ENCODE data around the gene NAT14. TPM values are rescaled to one million over a fixed set of nuclear protein-coding genes. Genes with fewer than 3 reads are reported as not detected.

NAT14 gene
- polyA plus RNA-seq (2013, experiment 1 of 2) = 35.3 TPM
- 34.2 TPM for polyA plus RNA-seq (2013, experiment 2 of 2)

- peak within 1 kb of the TSS; percentile 78 for H3K4me3 ChIP-seq (ENCODE audit: low read length)
- H3K4me1 ChIP-seq (ENCODE audit: insufficient read depth, low read length) = peaks cover 24% of the 10 kb centered on the region
- WGBS = 3% methylated on average over 78 of the region's 78 CpGs
- no peaks in the 10 kb centered on the region for H3K9me3 ChIP-seq (ENCODE audit: insufficient read depth, low read depth, low read length)
- H3K36me3 ChIP-seq (ENCODE audit: insufficient read depth, low read length) = no peaks in the 10 kb centered on the region
- H3K27me3 ChIP-seq (ENCODE audit: insufficient read depth, low read length) = no peaks in the 10 kb centered on the region
- peak within 1 kb of the TSS; percentile 76 for H3K27ac ChIP-seq (ENCODE audit: low read depth, low read length)
- H3K9ac ChIP-seq (ENCODE audit: low read depth, low read length) = peak within 1 kb of the TSS; percentile 84
Measured at GRCh38 chr19:55484593-55485438, at the start of gene NAT14. Gene NAT14, plus strand, starts transcription at chr19:55485188. Its CDS starts 521 bp downstream, at chr19:55485709.

- H3K4me1 ChIP-seq (ENCODE audit: insufficient read depth, low read length) = peaks cover 5% of the 10 kb centered on the region; the same call in 1 of the 2 replicates
- peaks cover 42% of the 10 kb centered on the region for H3K27me3 ChIP-seq (ENCODE audit: insufficient read depth, low read length)
- H3K9me3 ChIP-seq (ENCODE audit: insufficient read depth, low read depth, low read length) = no peaks in the 10 kb centered on the region
- no peak overlapping the region for H3K4me3 ChIP-seq (ENCODE audit: low read length)
- no peak overlapping the region for H3K27ac ChIP-seq (ENCODE audit: low read depth, low read length)
- 37% methylated on average over 8 of the region's 8 CpGs for WGBS
- H3K36me3 ChIP-seq (ENCODE audit: insufficient read depth, low read length) = no peaks in the 10 kb centered on the region
- no peak overlapping the region for H3K9ac ChIP-seq (ENCODE audit: low read depth, low read length)
Measured at GRCh38 chr19:55436847-55437246, 48.1 kb upstream of the NAT14 start.

- no peaks in the 10 kb centered on the region for H3K9me3 ChIP-seq (ENCODE audit: insufficient read depth, low read depth, low read length)
- H3K36me3 ChIP-seq (ENCODE audit: insufficient read depth, low read length) = no peaks in the 10 kb centered on the region
- H3K4me1 ChIP-seq (ENCODE audit: insufficient read depth, low read length) = peaks cover 5% of the 10 kb centered on the region; the same call in 1 of the 2 replicates
- no peak overlapping the region for H3K4me3 ChIP-seq (ENCODE audit: low read length)
- no peak overlapping the region for H3K27ac ChIP-seq (ENCODE audit: low read depth, low read length)
- WGBS = 2% methylated on average over 17 of the region's 17 CpGs
- no peak overlapping the region for H3K9ac ChIP-seq (ENCODE audit: low read depth, low read length)
- H3K27me3 ChIP-seq (ENCODE audit: insufficient read depth, low read length) = peaks cover 47% of the 10 kb centered on the region
Measured at GRCh38 chr19:55437410-55437809, 47.6 kb upstream of the NAT14 start.

GRCh38 chr19:55439052-55439451, 45.9 kb upstream of the NAT14 start:
- Histone ChIP-seq H3K9ac (ENCODE audit: low read depth, low read length) (no peak overlapping the region), H3K27ac (ENCODE audit: low read depth, low read length) (no peak overlapping the region), H3K9me3 (ENCODE audit: insufficient read depth, low read depth, low read length) (no peaks in the 10 kb centered on the region), H3K36me3 (ENCODE audit: insufficient read depth, low read length) (no peaks in the 10 kb centered on the region), H3K4me3 (ENCODE audit: low read length) (no peak overlapping the region), H3K4me1 (ENCODE audit: insufficient read depth, low read length) (peaks cover 5% of the 10 kb centered on the region; the same call in 1 of the 2 replicates), H3K27me3 (ENCODE audit: insufficient read depth, low read length) (peaks cover 61% of the 10 kb centered on the region)
- 76% methylated on average over 5 of the region's 5 CpGs for WGBS

GRCh38 chr19:55440411-55441105, 44.4 kb upstream of the NAT14 start:
- Histone ChIP-seq H3K4me1 (ENCODE audit: insufficient read depth, low read length) (peaks cover 5% of the 10 kb centered on the region; the same call in 1 of the 2 replicates), H3K27ac (ENCODE audit: low read depth, low read length) (no peak overlapping the region; the same call in 1 of the 2 replicates), H3K9ac (ENCODE audit: low read depth, low read length) (no peak overlapping the region), H3K36me3 (ENCODE audit: insufficient read depth, low read length) (no peaks in the 10 kb centered on the region), H3K9me3 (ENCODE audit: insufficient read depth, low read depth, low read length) (no peaks in the 10 kb centered on the region), H3K4me3 (ENCODE audit: low read length) (peak overlapping the region; percentile 62), H3K27me3 (ENCODE audit: insufficient read depth, low read length) (peaks cover 76% of the 10 kb centered on the region)
- WGBS = 13% methylated on average over 39 of the region's 39 CpGs

- no peaks in the 10 kb centered on the region for H3K9me3 ChIP-seq (ENCODE audit: insufficient read depth, low read depth, low read length)
- peaks cover 83% of the 10 kb centered on the region for H3K27me3 ChIP-seq (ENCODE audit: insufficient read depth, low read length)
- WGBS = 10% methylated on average over 21 of the region's 21 CpGs
- H3K36me3 ChIP-seq (ENCODE audit: insufficient read depth, low read length) = no peaks in the 10 kb centered on the region
- peak overlapping the region; percentile 62 for H3K4me3 ChIP-seq (ENCODE audit: low read length)
- no peak overlapping the region for H3K27ac ChIP-seq (ENCODE audit: low read depth, low read length)
- no peak overlapping the region for H3K9ac ChIP-seq (ENCODE audit: low read depth, low read length)
- H3K4me1 ChIP-seq (ENCODE audit: insufficient read depth, low read length) = peaks cover 5% of the 10 kb centered on the region; the same call in 1 of the 2 replicates
Measured at GRCh38 chr19:55441319-55441691, 43.7 kb upstream of the NAT14 start.

- peaks cover 5% of the 10 kb centered on the region; the same call in 1 of the 2 replicates for H3K4me1 ChIP-seq (ENCODE audit: insufficient read depth, low read length)
- no peak overlapping the region for H3K27ac ChIP-seq (ENCODE audit: low read depth, low read length)
- no peaks in the 10 kb centered on the region for H3K9me3 ChIP-seq (ENCODE audit: insufficient read depth, low read depth, low read length)
- WGBS = 3% methylated on average over 39 of the region's 39 CpGs
- peak overlapping the region; percentile 62 for H3K4me3 ChIP-seq (ENCODE audit: low read length)
- peaks cover 88% of the 10 kb centered on the region for H3K27me3 ChIP-seq (ENCODE audit: insufficient read depth, low read length)
- H3K9ac ChIP-seq (ENCODE audit: low read depth, low read length) = no peak overlapping the region
- no peaks in the 10 kb centered on the region for H3K36me3 ChIP-seq (ENCODE audit: insufficient read depth, low read length)
Measured at GRCh38 chr19:55441692-55442321, 43.2 kb upstream of the NAT14 start.

GRCh38 chr19:55442372-55442961, 42.5 kb upstream of the NAT14 start:
- Histone ChIP-seq H3K4me1 (ENCODE audit: insufficient read depth, low read length) (peaks cover 5% of the 10 kb centered on the region; the same call in 1 of the 2 replicates), H3K9ac (ENCODE audit: low read depth, low read length) (no peak overlapping the region), H3K27ac (ENCODE audit: low read depth, low read length) (no peak overlapping the region), H3K9me3 (ENCODE audit: insufficient read depth, low read depth, low read length) (no peaks in the 10 kb centered on the region), H3K36me3 (ENCODE audit: insufficient read depth, low read length) (no peaks in the 10 kb centered on the region), H3K4me3 (ENCODE audit: low read length) (peak overlapping the region; percentile 22; the same call in 1 of the 2 replicates), H3K27me3 (ENCODE audit: insufficient read depth, low read length) (peaks cover 95% of the 10 kb centered on the region)
- WGBS = 2% methylated on average over 72 of the region's 72 CpGs

GRCh38 chr19:55443045-55443823, 41.8 kb upstream of the NAT14 start, which contains the start of gene SHISA7:
Gene SHISA7, minus strand, starts transcription at chr19:55443300. Its CDS starts 437 bp downstream, at chr19:55442863.
- H3K27ac ChIP-seq (ENCODE audit: low read depth, low read length) = no peak within 1 kb of the TSS
- no peaks in the 10 kb centered on the region for H3K36me3 ChIP-seq (ENCODE audit: insufficient read depth, low read length)
- H3K4me1 ChIP-seq (ENCODE audit: insufficient read depth, low read length) = peaks cover 5% of the 10 kb centered on the region; the same call in 1 of the 2 replicates
- H3K9ac ChIP-seq (ENCODE audit: low read depth, low read length) = no peak within 1 kb of the TSS
- H3K4me3 ChIP-seq (ENCODE audit: low read length) = peak within 1 kb of the TSS; percentile 62
- WGBS = 4% methylated on average over 43 of the region's 43 CpGs
- H3K9me3 ChIP-seq (ENCODE audit: insufficient read depth, low read depth, low read length) = no peaks in the 10 kb centered on the region
- peaks cover 99% of the 10 kb centered on the region for H3K27me3 ChIP-seq (ENCODE audit: insufficient read depth, low read length)
